Transverse colon (tissue), 3 donors: ENCODE results near the gene SAP130.

Source experiments
- CTCF ChIP-seq, 5 experiments: fragments of 200-600 bp in 3 of 5; fragments of 450-650 bp in 2 of 5; sonication (generic) in 3 of 5; IDR thresholded peaks; 1 replicate in 2 of 5; 2 replicates in 3 of 5; pipeline ENCODE4 v1.5.1; 2016 to 2017; ENCODE audit warnings: antibody characterized with exemption in 5 of 5, inconsistent platforms in 3 of 5, mild to moderate bottlenecking in 2 of 5, moderate library complexity in 1 of 5
- EP300 ChIP-seq: sonication (generic); formaldehyde crosslinking; IDR thresholded peaks from one replicate; pipeline ENCODE4 v1.6.1; 2017; ENCODE audit warnings: antibody characterized with exemption, low read depth

- TF ChIP-seq CTCF (IDR thresholded peaks at IDR 0.05) = no peak
- no peak for TF ChIP-seq EP300
Observed at GRCh38 chr2:128037649-128038048, 9.8 kb upstream of the SAP130 start.
